Muscle of leg (tissue), 11 donors: ENCODE data around the gene C1orf159. TPM values are rescaled to one million over a fixed set of nuclear protein-coding genes. Genes with fewer than 3 reads are reported as not detected.
"Not testable (repeated sequence)": the region's sequence is repeated elsewhere in the genome, so short reads cannot be mapped to it uniquely, and the experiment has no call there.

ENCODE experiments used
- DNase-seq: peaks from one replicate; pipeline ENCODE4 v3.0.0; 2013
- H3K27ac ChIP-seq: one replicate; pipeline ENCODE4 v1.5.1; 2013; ENCODE audit warnings: mild to moderate bottlenecking, low read length, control low read depth
- H3K27me3 ChIP-seq: one replicate; pipeline ENCODE4 v1.6.1; 2013; ENCODE audit warnings: low read length; ENCODE audit not compliant: control insufficient read depth, insufficient read depth
- H3K36me3 ChIP-seq: one replicate; pipeline ENCODE4 v1.6.1; 2013; ENCODE audit warnings: low read length; ENCODE audit not compliant: control insufficient read depth, insufficient read depth
- H3K4me1 ChIP-seq: one replicate; pipeline ENCODE4 v1.6.1; 2013; ENCODE audit warnings: low read length; ENCODE audit not compliant: control insufficient read depth, insufficient read depth
- H3K4me3 ChIP-seq: one replicate; pipeline ENCODE4 v1.5.1; 2013; ENCODE audit warnings: low read length, control low read depth
- H3K9me3 ChIP-seq: replicated peaks from 2 replicates; pipeline ENCODE4 v1.6.1; 2013; ENCODE audit warnings: low read depth, low read length; ENCODE audit not compliant: control insufficient read depth
- WGBS: methylation state at CpG from one replicate; pipeline ENCODE4 v1.1.5; 2013; ENCODE audit warnings: missing lambda C conversion rate; ENCODE audit not compliant: insufficient coverage; 5-methylcytosine and 5-hydroxymethylcytosine counted together
- polyA plus RNA-seq, 8 donors: library from polyadenylated mRNA; unstranded; fragments of 120-200 nt; gene quantifications; one replicate each; pipeline versions ENCODE4 v1.2.1 to v1.2.3, GENCODE V29; 2013; ENCODE audit warnings: inconsistent platforms in 1 of 8, low replicate concordance in 1 of 8; ENCODE audit not compliant: insufficient read length in 8 of 8, insufficient read depth in 1 of 8
- total RNA-seq: library from RNA; stranded (reverse); fragments of 120-200 nt; gene quantifications from one replicate; pipeline ENCODE4 v1.2.4, GENCODE V29; 2013

Gene C1orf159
- total and polyA plus RNA-seq, 9 donors = 4.5 to 8.4 (median 6.1) TPM

GRCh38 chr1:1058088-1058905 lies 57.6 kb downstream of the C1orf159 start:
- DNase-seq = no peak
- H3K4me3 ChIP-seq = no peak overlapping the region
- H3K27ac ChIP-seq = no peak overlapping the region
- H3K27me3 ChIP-seq = peaks cover 59% of the 10 kb centered on the region
- H3K36me3 ChIP-seq = peaks cover 19% of the 10 kb centered on the region
- peaks cover 15% of the 10 kb centered on the region for H3K4me1 ChIP-seq
- 16% methylated on average over 23 of the region's 24 CpGs for WGBS
- no peaks in the 10 kb centered on the region for H3K9me3 ChIP-seq

DNA sequence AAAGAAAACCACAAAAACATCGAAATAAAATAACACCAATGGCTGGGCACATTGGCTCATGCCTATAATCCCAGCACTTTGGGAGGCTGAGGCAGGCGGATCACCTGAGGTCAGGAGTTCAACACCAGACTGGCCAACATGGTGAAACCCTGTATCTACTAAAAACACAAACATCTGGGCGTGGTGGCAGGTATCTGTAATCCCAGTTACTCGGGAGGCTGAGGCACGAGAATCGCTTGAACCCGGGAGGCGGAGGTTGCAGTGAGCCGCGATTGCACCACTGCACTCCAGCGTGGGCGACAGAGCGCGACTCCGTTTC lies 58.2 kb downstream of the C1orf159 start:
- Histone ChIP-seq H3K27me3 (peaks cover 54% of the 10 kb centered on the region), H3K36me3 (peaks cover 19% of the 10 kb centered on the region), H3K4me1 (peaks cover 14% of the 10 kb centered on the region)
- H3K4me3 ChIP-seq, H3K27ac ChIP-seq, H3K9me3 ChIP-seq, DNase-seq: not testable (repeated sequence)
- WGBS = no CpG with 5 or more reads among the region's 15 CpGs

GRCh38 chr1:1055841-1056736 lies 59.8 kb downstream of the C1orf159 start:
- Histone ChIP-seq H3K27me3 (peaks cover 39% of the 10 kb centered on the region), H3K9me3 (no peaks in the 10 kb centered on the region), H3K27ac (no peak overlapping the region), H3K4me3 (no peak overlapping the region), H3K36me3 (peaks cover 31% of the 10 kb centered on the region), H3K4me1 (peaks cover 8% of the 10 kb centered on the region)
- DNase-seq = no peak
- WGBS = 83% methylated on average over 27 of the region's 50 CpGs

GRCh38 chr1:1054971-1055370 lies 60.9 kb downstream of the C1orf159 start:
- DNase-seq = no peak
- WGBS = 86% methylated on average over 20 of the region's 23 CpGs
- Histone ChIP-seq H3K4me1 (peaks cover 8% of the 10 kb centered on the region), H3K9me3 (no peaks in the 10 kb centered on the region), H3K36me3 (peaks cover 33% of the 10 kb centered on the region), H3K4me3 (no peak overlapping the region), H3K27ac (no peak overlapping the region), H3K27me3 (peaks cover 28% of the 10 kb centered on the region)

DNA sequence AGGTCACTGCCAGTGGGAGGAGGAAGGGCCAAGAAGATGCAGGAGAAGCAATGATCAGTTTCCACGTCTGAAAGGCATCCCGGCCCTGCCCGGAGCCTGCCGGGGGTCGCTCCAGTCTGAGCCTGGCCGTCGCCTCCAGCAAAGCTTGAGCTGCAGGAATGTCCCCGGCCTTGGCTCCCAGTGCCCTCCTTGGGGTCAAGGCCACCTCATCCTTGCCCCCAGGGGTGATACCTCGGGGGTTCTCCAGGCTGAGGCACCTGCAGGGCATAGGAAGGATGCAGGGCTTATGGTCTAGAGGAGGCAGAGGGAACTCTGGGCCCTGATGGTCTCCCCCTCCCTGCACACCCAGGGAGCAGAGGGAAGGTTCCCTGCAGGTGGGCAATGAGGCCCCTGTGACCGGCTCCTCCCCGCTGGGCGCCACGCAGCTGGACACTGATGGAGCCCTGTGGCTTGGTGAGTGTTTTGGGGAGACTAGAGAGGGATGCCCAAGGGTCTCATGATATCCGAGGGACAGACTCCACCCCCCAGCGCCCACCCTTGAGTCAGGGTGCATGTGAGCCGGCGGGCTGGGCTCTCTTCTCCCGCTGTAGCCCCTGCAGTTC lies 61.7 kb downstream of the C1orf159 start:
- WGBS = 91% methylated on average over 13 of the region's 18 CpGs
- DNase-seq = no peak
- Histone ChIP-seq H3K27me3 (peaks cover 23% of the 10 kb centered on the region), H3K27ac (no peak overlapping the region), H3K36me3 (peaks cover 40% of the 10 kb centered on the region), H3K4me1 (peaks cover 5% of the 10 kb centered on the region), H3K9me3 (no peaks in the 10 kb centered on the region), H3K4me3 (no peak overlapping the region)

DNA sequence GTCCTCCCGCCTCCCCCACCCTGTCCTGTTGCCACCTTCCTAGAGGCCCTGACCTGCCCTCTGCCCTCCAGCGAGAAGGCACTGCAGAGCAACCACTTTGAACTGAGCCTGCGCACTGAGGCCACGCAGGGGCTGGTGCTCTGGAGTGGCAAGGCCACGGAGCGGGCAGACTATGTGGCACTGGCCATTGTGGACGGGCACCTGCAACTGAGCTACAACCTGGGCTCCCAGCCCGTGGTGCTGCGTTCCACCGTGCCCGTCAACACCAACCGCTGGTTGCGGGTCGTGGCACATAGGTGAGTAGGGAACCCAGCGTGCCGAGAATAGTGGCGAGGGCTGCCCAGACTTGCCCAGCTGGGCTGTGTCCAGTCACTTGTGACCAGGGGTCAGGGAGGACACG lies 62.2 kb downstream of the C1orf159 start:
- no peak for DNase-seq
- no peak overlapping the region for H3K4me3 ChIP-seq
- H3K27me3 ChIP-seq = peaks cover 18% of the 10 kb centered on the region
- peaks cover 41% of the 10 kb centered on the region for H3K36me3 ChIP-seq
- peaks cover under 1% of the 10 kb centered on the region for H3K4me1 ChIP-seq
- no peak overlapping the region for H3K27ac ChIP-seq
- WGBS = 95% methylated on average over 18 of the region's 18 CpGs
- no peaks in the 10 kb centered on the region for H3K9me3 ChIP-seq

DNA sequence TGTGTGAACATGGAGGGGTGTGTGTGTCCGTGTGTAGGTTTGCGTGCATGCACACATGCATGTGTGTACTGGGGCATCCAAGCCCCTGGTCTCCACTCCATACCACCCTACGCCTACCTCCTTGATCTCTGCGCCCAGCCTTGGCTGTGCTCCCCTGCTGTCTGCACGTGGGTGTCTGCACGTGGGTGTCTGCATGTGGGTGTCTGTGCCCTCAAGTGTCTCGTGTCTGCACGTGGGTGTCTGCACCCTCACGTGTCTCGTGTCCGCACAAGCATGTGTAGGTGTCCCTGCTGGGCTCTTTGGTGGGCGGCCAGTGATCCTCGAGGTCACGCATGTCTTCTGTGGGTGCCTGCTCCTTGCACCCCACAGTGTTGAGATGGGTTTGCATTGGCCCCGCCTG lies 62.9 kb downstream of the C1orf159 start:
- DNase-seq = no peak
- WGBS = 91% methylated on average over 14 of the region's 15 CpGs
- Histone ChIP-seq H3K27ac (no peak overlapping the region), H3K36me3 (peaks cover 41% of the 10 kb centered on the region), H3K4me3 (no peak overlapping the region), H3K27me3 (peaks cover 12% of the 10 kb centered on the region), H3K9me3 (no peaks in the 10 kb centered on the region), H3K4me1 (no peaks in the 10 kb centered on the region)

GRCh38 chr1:1052003-1052840 lies 63.7 kb downstream of the C1orf159 start:
- Histone ChIP-seq H3K27ac (no peak overlapping the region), H3K9me3 (no peaks in the 10 kb centered on the region), H3K36me3 (peaks cover 43% of the 10 kb centered on the region), H3K4me3 (no peak overlapping the region), H3K27me3 (peaks cover 7% of the 10 kb centered on the region), H3K4me1 (no peaks in the 10 kb centered on the region)
- 94% methylated on average over 27 of the region's 29 CpGs for WGBS
- no peak for DNase-seq

- no peak for DNase-seq
- Histone ChIP-seq H3K9me3 (no peaks in the 10 kb centered on the region), H3K27me3 (no peaks in the 10 kb centered on the region), H3K27ac (no peak overlapping the region), H3K36me3 (peaks cover 50% of the 10 kb centered on the region), H3K4me1 (no peaks in the 10 kb centered on the region), H3K4me3 (no peak overlapping the region)
- 87% methylated on average over 46 of the region's 46 CpGs for WGBS
These were observed 64.6 kb downstream of the C1orf159 start for GRCh38 chr1:1051127-1051810.
